Body of pancreas (tissue), 4 donors: ENCODE data around the gene EXD3. TPM values are rescaled to one million over a fixed set of nuclear protein-coding genes. Genes with fewer than 3 reads are reported as not detected.

Experiments
- ATAC-seq: fragments of 150-250 bp; one replicate; pipeline ENCODE4 v1.9.1; 2016
- DNase-seq, 4 donors: peaks; one replicate each; pipeline ENCODE4 v3.0.0-alpha.2; 2019
- H3K27ac ChIP-seq, 4 donors: fragments of 200-600 bp; sonication (generic); 1 replicate in 3 of 4; 2 replicates in 1 of 4; pipeline versions ENCODE4 v1.5.1 to v1.6.1; 2016 to 2019; ENCODE audit warnings: mild to moderate bottlenecking in 1 of 4, mixed read lengths in 1 of 4, moderate library complexity in 1 of 4
- H3K27me3 ChIP-seq, 2 donors: fragments of 200-600 bp; sonication (generic); one replicate each; pipeline ENCODE4 v1.6.0; 2016; ENCODE audit warnings: mild to moderate bottlenecking in 1 of 2
- H3K36me3 ChIP-seq, 2 donors: fragments of 200-600 bp; sonication (generic); replicated peaks in 1 of 2; 2 replicates each; pipeline ENCODE4 v1.5.1; 2016; ENCODE audit warnings: low read depth in 2 of 2; ENCODE audit not compliant: insufficient read depth in 1 of 2
- H3K4me1 ChIP-seq: fragments of 200-600 bp; sonication (generic); one replicate; pipeline ENCODE4 v1.6.0; 2016
- H3K4me3 ChIP-seq, 2 donors: fragments of 200-600 bp; sonication (generic); 1 replicate in 1 of 2; 2 replicates in 1 of 2; pipeline ENCODE4 v1.5.1; 2016 to 2019
- H3K9me3 ChIP-seq, 3 donors: fragments of 200-600 bp; sonication (generic); 1 replicate in 2 of 3; 2 replicates in 1 of 3; pipeline ENCODE4 v1.5.1; 2016
- CTCF ChIP-seq, 7 experiments: fragments of 450-650 bp in 4 of 7; fragments of 200-600 bp in 3 of 7; sonication (generic) in 3 of 7; IDR thresholded peaks; one replicate each; pipeline ENCODE4 v1.5.1; 2016 to 2019; ENCODE audit warnings: antibody characterized with exemption in 7 of 7
- POLR2A ChIP-seq, 3 donors: fragments of 450-650 bp; IDR thresholded peaks; one replicate each; pipeline ENCODE4 v1.6.1; 2016; ENCODE audit warnings: antibody characterized with exemption in 3 of 3, mild to moderate bottlenecking in 2 of 3
- WGBS, 2 donors: methylation state at CpG; one replicate each; pipeline ENCODE4 v1.1.5; 2017; 5-methylcytosine and 5-hydroxymethylcytosine counted together
- intact Hi-C: fragments of 100-400 bp; cut with DNase I; formaldehyde crosslinking; loops from one replicate; pipeline ENCODE4 v1.15.1; 2023
- total RNA-seq, 2 donors: library from RNA; depleted of rRNA; stranded (reverse); fragments of >200 nt; gene quantifications; one replicate each; pipeline ENCODE4 v1.1.0, GENCODE V29; 2016

EXD3 gene
- total RNA-seq, 2 donors from 2014 or later: 23.3 to 34.9 TPM

- no peak for DNase-seq
- H3K36me3 ChIP-seq: no peaks in the 10 kb centered on the region
- WGBS, 2 donors: 70 to 74% methylated on average over 9 to 13 of the region's 18 CpGs
- H3K4me1 ChIP-seq: peaks cover 46% of the 10 kb centered on the region
- intact Hi-C loops: loop anchor here (10.0 kb wide), 1 partner anchor 96 kb away; no protein-coding TSS in a partner anchor
- TF ChIP-seq POLR2A (IDR thresholded peaks at IDR 0.05) (no peak), CTCF (IDR thresholded peaks at IDR 0.05) (no peak)
- H3K27ac ChIP-seq: peak overlapping the region in 1 of 4 donors; percentile 30
- no peak for ATAC-seq
- no peaks in the 10 kb centered on the region for H3K9me3 ChIP-seq
- no peak overlapping the region for H3K4me3 ChIP-seq
- H3K27me3 ChIP-seq: no peaks in the 10 kb centered on the region
Measured at GRCh38 chr9:137318602-137319001, 104.4 kb downstream of the EXD3 start.

- Histone ChIP-seq H3K4me1 (peaks cover 53% of the 10 kb centered on the region), H3K27ac (no peak overlapping the region), H3K9me3 (no peaks in the 10 kb centered on the region), H3K27me3 (no peaks in the 10 kb centered on the region), H3K36me3 (no peaks in the 10 kb centered on the region), H3K4me3 (no peak overlapping the region)
- WGBS, 2 donors: 80 to 86% methylated on average over 4 to 14 of the region's 24 CpGs
- TF ChIP-seq CTCF (IDR thresholded peaks at IDR 0.05): no peak
- TF ChIP-seq POLR2A (IDR thresholded peaks at IDR 0.05): no peak
- intact Hi-C loops: loop anchor here (10.0 kb wide), 1 partner anchor 97 kb away; no protein-coding TSS in a partner anchor
- ATAC-seq (no peak), DNase-seq (no peak)
Measured at GRCh38 chr9:137317718-137318511, 105.0 kb downstream of the EXD3 start.

GRCh38 chr9:137317021-137317717, 105.8 kb downstream of the EXD3 start:
- no peak for ATAC-seq
- Histone ChIP-seq H3K9me3 (no peaks in the 10 kb centered on the region), H3K4me3 (no peak overlapping the region), H3K27ac (peak overlapping the region in 1 of 4 donors; percentile 100), H3K36me3 (no peaks in the 10 kb centered on the region), H3K4me1 (peaks cover 60% of the 10 kb centered on the region), H3K27me3 (no peaks in the 10 kb centered on the region)
- intact Hi-C loops: loop anchor here (10.0 kb wide), 1 partner anchor 98 kb away; no protein-coding TSS in a partner anchor
- 50 to 90% methylated on average over 1 to 16 of the region's 19 CpGs for whole genome bisulfite sequencing, 2 donors
- DNase-seq: no peak
- no peak for TF ChIP-seq POLR2A (IDR thresholded peaks at IDR 0.05)
- no peak for TF ChIP-seq CTCF (IDR thresholded peaks at IDR 0.05)

- 6 to 18% methylated on average over 14 to 23 of the region's 83 CpGs for WGBS, 2 donors
- ATAC-seq (peak; percentile 3), DNase-seq (peak; percentile 66 to 80 (median 74))
- intact Hi-C loops: loop anchor here (10.0 kb wide), 1 partner anchor 99 kb away; no protein-coding TSS in a partner anchor
- TF ChIP-seq CTCF (IDR thresholded peaks at IDR 0.05): no peak
- TF ChIP-seq POLR2A (IDR thresholded peaks at IDR 0.05): no peak
- Histone ChIP-seq H3K9me3 (no peaks in the 10 kb centered on the region), H3K27ac (peak overlapping the region in 3 of 4 donors; percentile 50 to 100 (median 99)), H3K36me3 (no peaks in the 10 kb centered on the region), H3K27me3 (no peaks in the 10 kb centered on the region), H3K4me1 (peaks cover 69% of the 10 kb centered on the region), H3K4me3 (no peak overlapping the region)
Measured at GRCh38 chr9:137316012-137316981, 106.7 kb downstream of the EXD3 start.
